Central memory CD8-positive, alpha-beta T cell (primary cell): Measurements from ENCODE around the gene FLNC.

Experiments used
- ATAC-seq: fragments of 150-1000 bp; cut with Tn5 transposase; replicated peaks from 2 replicates; pipeline ENCODE4 v1.10.0; 2022; ENCODE audit warnings: mild to moderate bottlenecking, moderate FRiP score, moderate number of reproducible peaks; ENCODE audit not compliant: poor library complexity, severe bottlenecking; ENCODE audit errors: extremely low read depth
- DNase-seq, 2 donors: peaks; one replicate each; pipeline ENCODE4 v3.0.0; 2021; ENCODE audit warnings: low spot score in 2 of 2
- H3K27ac Mint-ChIP-seq: one replicate; pipeline ENCODE4 v1.8.0; 2022; ENCODE audit warnings: low read depth, mild to moderate bottlenecking, moderate library complexity, mixed read lengths
- H3K27me3 Mint-ChIP-seq: one replicate; pipeline ENCODE4 v1.8.0; 2022; ENCODE audit warnings: mixed read lengths
- H3K36me3 Mint-ChIP-seq: one replicate; pipeline ENCODE4 v1.8.0; 2022; ENCODE audit warnings: mild to moderate bottlenecking, moderate library complexity, mixed read lengths; ENCODE audit not compliant: insufficient read depth
- H3K4me1 Mint-ChIP-seq: one replicate; pipeline ENCODE4 v1.8.0; 2022; ENCODE audit warnings: mixed read lengths
- H3K4me3 Mint-ChIP-seq: one replicate; pipeline ENCODE4 v1.8.0; 2022; ENCODE audit warnings: mild to moderate bottlenecking, moderate library complexity, mixed read lengths
- H3K9me3 Mint-ChIP-seq: one replicate; pipeline ENCODE4 v1.8.0; 2022; ENCODE audit warnings: mixed read lengths

FLNC gene

DNA sequence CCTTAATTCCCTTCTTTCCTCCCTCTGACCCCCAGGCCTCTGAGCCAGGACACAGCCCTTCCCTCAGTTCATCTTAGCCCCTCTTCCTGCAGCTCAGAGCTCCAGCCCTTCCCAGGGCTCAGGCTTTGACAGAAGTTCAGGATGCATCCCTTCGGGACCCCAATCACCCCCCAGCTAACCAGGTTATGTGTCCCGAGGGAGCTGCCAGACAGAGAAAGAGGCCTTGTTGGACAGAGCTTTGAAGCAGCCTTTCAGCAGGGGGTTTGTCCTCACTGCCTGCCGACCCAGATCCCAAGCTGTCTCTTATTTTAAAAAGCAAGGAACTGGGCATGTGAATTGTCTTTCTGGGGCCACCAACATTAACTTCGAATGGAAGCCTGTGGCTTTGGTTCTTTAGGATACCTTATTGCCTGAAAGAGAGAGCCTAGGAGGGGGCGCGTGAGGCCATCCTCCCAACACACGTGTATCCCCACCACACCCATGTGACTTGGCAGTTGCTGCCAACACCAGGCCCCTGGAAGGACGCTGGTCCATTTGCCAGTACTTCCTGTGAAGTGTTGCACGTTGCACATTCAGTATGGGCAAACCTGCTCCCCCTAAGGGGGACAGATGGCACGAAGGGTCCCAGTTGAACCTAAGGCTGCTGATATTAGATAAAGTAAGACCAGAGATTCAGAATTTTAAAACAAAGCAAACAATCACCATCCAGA, 37.6 kb upstream of the FLNC start:
- ATAC-seq (no peak), DNase-seq (no peak)
- Mint-ChIP-seq H3K27ac (peak overlapping the region; percentile 78), H3K9me3 (no peaks in the 10 kb centered on the region), H3K27me3 (no peaks in the 10 kb centered on the region), H3K4me3 (peak overlapping the region; percentile 84), H3K4me1 (peaks cover 17% of the 10 kb centered on the region), H3K36me3 (peaks cover 4% of the 10 kb centered on the region)

GRCh38 chr7:128793181-128793547, 37.0 kb upstream of the FLNC start:
- Mint-ChIP-seq H3K27me3 (no peaks in the 10 kb centered on the region), H3K9me3 (no peaks in the 10 kb centered on the region), H3K4me1 (peaks cover 17% of the 10 kb centered on the region), H3K27ac (no peak overlapping the region), H3K36me3 (peaks cover 5% of the 10 kb centered on the region), H3K4me3 (peak overlapping the region; percentile 84)
- no peak for DNase-seq
- ATAC-seq, result no peak

GRCh38 chr7:128794020-128794419, 36.2 kb upstream of the FLNC start:
- Mint-ChIP-seq H3K27ac (no peak overlapping the region), H3K27me3 (no peaks in the 10 kb centered on the region), H3K4me3 (no peak overlapping the region), H3K9me3 (no peaks in the 10 kb centered on the region), H3K4me1 (peaks cover 17% of the 10 kb centered on the region), H3K36me3 (peaks cover 6% of the 10 kb centered on the region)
- ATAC-seq (no peak), DNase-seq (no peak)

DNA sequence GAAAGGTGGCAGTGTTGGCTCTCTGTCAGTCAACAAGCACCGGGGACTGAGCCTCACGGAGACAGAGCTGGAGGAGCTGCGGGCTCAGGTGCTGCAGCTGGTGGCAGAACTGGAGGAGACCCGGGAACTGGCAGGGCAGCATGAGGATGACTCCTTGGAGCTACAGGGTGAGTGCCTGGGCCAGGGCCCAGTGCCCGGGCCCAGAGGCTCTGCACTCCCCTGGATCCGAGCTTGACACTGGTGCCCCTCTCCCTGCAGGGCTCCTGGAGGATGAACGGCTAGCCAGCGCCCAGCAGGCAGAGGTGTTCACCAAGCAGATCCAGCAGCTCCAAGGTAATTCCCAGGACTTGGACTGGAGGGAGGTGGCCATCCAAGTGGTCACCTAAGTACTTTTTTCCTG, 35.8 kb upstream of the FLNC start:
- ATAC-seq, result no peak
- no peak for DNase-seq
- Mint-ChIP-seq H3K4me3 (no peak overlapping the region), H3K27me3 (no peaks in the 10 kb centered on the region), H3K4me1 (peaks cover 17% of the 10 kb centered on the region), H3K36me3 (peaks cover 6% of the 10 kb centered on the region), H3K27ac (no peak overlapping the region), H3K9me3 (no peaks in the 10 kb centered on the region)

DNA sequence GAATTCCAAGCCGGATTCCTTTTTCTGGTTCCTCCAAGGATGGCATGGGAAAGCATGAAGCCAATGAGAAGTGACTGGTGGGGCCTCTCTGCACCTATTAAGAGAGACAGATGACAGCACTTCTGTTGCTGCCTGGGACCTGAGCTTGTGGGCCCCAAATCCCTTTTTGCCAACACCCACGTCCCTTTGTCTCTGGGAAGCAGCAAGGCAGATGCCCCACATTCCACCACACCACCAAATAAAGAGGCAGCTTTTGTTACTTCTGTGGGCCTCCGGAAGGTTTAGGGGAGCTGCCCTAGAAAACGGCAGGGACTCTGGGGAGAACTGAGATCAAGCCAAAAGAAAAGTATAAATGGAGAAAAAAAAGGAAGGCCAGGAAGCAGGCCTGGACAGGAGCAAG, 35.1 kb upstream of the FLNC start:
- ATAC-seq, result no peak
- H3K27me3 Mint-ChIP-seq, result no peaks in the 10 kb centered on the region
- no peak overlapping the region for H3K27ac Mint-ChIP-seq

GRCh38 chr7:128796327-128796726, 33.9 kb upstream of the FLNC start:
- no peak overlapping the region for H3K4me3 Mint-ChIP-seq
- H3K36me3 Mint-ChIP-seq, result peaks cover 3% of the 10 kb centered on the region
- peaks cover 11% of the 10 kb centered on the region for H3K4me1 Mint-ChIP-seq
- H3K27me3 Mint-ChIP-seq, result no peaks in the 10 kb centered on the region
- no peak for ATAC-seq
- no peaks in the 10 kb centered on the region for H3K9me3 Mint-ChIP-seq
- no peak overlapping the region for H3K27ac Mint-ChIP-seq
- DNase-seq, result no peak

More for the DNA sequence above, 35.1 kb upstream of the FLNC start:
- Mint-ChIP-seq H3K4me3 (no peak overlapping the region), H3K9me3 (no peaks in the 10 kb centered on the region), H3K4me1 (peaks cover 16% of the 10 kb centered on the region), H3K36me3 (peaks cover 6% of the 10 kb centered on the region)
- DNase-seq, result no peak

GRCh38 chr7:128799451-128799850, 30.8 kb upstream of the FLNC start:
- Mint-ChIP-seq H3K27me3 (no peaks in the 10 kb centered on the region), H3K27ac (no peak overlapping the region), H3K4me3 (no peak overlapping the region), H3K4me1 (no peaks in the 10 kb centered on the region), H3K36me3 (peaks cover 3% of the 10 kb centered on the region), H3K9me3 (no peaks in the 10 kb centered on the region)
- no peak for DNase-seq
- ATAC-seq, result no peak

DNA sequence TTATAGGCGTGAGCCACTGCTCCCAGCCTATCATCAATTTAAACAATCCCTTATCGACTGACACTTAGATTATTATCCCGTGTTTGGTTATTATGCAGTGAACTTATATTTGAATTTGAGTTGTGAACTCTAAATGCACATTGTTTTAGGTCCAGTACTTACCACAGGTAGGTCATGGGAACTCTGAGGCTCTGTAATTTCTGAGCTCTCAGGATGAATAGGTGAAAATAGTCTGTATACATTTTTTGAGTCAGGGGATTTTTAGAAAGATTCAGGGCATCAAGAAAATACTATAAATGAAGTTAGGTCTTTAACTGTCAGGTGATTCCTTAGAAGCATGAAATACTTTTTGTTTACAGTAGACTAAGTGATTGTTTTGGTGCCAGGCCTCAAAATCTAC, 29.6 kb upstream of the FLNC start:
- Mint-ChIP-seq H3K27ac (no peak overlapping the region), H3K4me1 (no peaks in the 10 kb centered on the region), H3K27me3 (no peaks in the 10 kb centered on the region), H3K9me3 (no peaks in the 10 kb centered on the region), H3K36me3 (peaks cover 5% of the 10 kb centered on the region), H3K4me3 (no peak overlapping the region)
- ATAC-seq (no peak), DNase-seq (no peak)

DNA sequence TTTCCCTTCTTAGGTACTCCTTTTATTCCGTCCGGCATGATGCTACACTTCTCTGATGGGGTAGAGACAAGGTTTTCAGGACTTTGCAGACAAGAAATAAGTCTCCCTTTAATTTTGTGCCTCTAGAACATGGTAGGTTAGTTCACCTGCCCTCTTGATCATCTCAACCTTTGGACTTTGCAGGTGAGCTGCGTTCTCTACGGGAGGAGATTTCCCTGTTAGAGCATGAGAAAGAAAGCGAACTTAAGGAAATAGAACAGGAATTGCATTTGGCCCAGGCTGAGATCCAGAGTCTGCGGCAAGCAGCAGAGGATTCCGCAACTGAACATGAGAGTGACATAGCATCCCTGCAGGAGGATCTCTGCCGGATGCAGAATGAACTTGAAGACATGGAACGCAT, 29.2 kb upstream of the FLNC start:
- ATAC-seq, result no peak
- Mint-ChIP-seq H3K27ac (no peak overlapping the region), H3K9me3 (no peaks in the 10 kb centered on the region), H3K4me3 (no peak overlapping the region), H3K27me3 (no peaks in the 10 kb centered on the region), H3K36me3 (peaks cover 5% of the 10 kb centered on the region), H3K4me1 (no peaks in the 10 kb centered on the region)
- DNase-seq, result no peak

DNA sequence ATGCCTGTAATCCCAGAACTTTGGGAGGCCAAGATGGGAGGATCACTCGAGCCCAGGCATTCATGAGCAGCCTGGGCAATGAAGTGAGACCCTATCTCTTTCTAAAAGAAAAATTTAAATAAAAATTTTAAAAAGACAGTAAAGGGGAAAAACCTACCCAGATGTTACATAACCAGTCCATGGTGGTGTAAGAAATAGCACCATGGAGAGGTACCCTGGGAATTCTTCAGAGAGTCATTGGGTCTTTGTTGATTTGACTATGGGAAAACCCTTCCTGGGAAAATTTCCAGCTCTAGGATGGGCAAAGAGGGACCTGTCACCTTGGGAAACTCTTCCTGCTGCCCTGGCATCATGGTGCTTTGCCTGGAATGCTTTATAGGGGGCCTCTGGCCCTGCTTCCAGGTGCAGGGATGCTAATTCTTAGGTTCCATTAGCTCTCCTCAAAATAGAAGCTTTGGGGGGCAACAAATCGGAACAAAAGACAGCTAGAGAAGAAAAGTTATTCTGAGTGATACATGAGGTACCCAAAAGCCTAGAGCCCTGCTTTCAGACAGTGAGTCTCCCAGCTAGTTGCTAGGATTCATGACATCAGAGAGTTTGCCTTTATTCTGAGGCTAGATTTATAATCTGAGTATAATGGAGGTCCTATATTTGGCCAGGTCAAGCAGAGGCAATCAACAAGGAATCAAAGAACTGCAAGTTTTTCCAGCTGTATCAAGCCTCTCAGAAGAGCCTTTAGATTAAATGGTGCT, 28.4 kb upstream of the FLNC start:
- Mint-ChIP-seq H3K36me3 (peaks cover 5% of the 10 kb centered on the region), H3K4me3 (no peak overlapping the region), H3K4me1 (no peaks in the 10 kb centered on the region), H3K9me3 (no peaks in the 10 kb centered on the region), H3K27me3 (no peaks in the 10 kb centered on the region), H3K27ac (no peak overlapping the region)
- DNase-seq, result no peak
- ATAC-seq, result no peak

DNA sequence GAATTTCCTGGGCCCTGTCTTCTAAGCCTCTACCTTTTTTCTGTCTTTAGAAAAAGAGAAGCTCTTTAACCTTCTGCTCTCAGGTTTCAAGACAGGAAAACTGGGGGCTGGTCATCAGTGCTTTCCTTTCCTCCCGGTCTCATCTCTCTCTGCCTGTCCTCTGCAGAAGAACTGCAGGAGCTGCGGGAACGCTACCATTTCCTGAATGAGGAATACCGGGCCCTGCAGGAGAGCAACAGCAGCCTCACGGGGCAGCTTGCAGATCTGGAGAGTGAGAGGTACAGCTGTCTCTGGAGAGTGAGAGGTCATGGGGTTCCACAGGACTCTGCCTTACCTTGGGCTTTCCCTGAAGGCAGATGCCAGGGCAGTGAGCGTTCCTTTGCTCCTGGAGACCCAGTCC, 25.7 kb upstream of the FLNC start:
- H3K27ac Mint-ChIP-seq, result no peak overlapping the region
- no peak for ATAC-seq
- H3K36me3 Mint-ChIP-seq, result peaks cover 3% of the 10 kb centered on the region
- H3K4me3 Mint-ChIP-seq, result no peak overlapping the region
- no peaks in the 10 kb centered on the region for H3K9me3 Mint-ChIP-seq
- no peaks in the 10 kb centered on the region for H3K4me1 Mint-ChIP-seq
- no peaks in the 10 kb centered on the region for H3K27me3 Mint-ChIP-seq
- no peak for DNase-seq

DNA sequence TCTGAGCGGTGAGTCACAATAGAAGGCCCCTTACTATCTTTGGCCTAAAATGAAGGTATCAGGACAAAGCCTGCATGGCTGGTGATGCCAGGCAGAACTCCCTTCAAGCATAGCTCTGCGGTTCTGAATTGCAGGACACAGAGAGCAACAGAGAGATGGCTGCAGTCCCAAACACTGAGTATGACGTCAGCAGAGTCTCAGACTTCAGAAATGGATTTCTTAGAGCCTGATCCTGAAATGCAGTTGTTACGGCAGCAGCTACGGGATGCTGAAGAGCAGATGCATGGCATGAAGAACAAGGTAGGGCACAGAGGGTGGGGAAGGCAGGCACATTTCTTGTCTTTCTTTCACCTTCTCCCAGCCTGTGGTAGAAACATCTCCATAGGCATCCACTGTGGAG, 25.0 kb upstream of the FLNC start:
- no peaks in the 10 kb centered on the region for H3K9me3 Mint-ChIP-seq
- H3K36me3 Mint-ChIP-seq, result peaks cover 3% of the 10 kb centered on the region
- no peak overlapping the region for H3K27ac Mint-ChIP-seq
- H3K27me3 Mint-ChIP-seq, result no peaks in the 10 kb centered on the region
- no peak for ATAC-seq
- DNase-seq, result no peak
- no peaks in the 10 kb centered on the region for H3K4me1 Mint-ChIP-seq
- no peak overlapping the region for H3K4me3 Mint-ChIP-seq

DNA sequence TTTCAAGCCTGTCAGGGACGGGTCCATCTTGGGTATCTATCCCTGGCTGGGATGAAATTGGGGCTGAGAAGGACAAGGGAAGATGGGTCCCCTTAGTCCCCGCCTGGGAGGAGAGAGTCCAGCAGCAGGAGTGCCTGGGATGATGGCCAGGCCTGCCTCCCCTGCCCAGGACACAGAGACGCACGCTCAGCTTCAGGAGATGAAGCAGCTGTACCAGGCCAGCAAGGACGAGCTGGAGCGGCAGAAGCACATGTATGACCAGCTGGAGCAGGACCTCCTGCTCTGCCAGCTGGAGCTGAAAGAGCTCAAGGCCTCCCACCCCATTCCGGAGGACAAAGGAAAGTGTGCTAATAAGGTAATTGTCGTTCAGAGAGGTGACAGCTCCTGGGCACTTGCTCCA, 23.0 kb upstream of the FLNC start:
- DNase-seq (no peak), ATAC-seq (no peak)
- Mint-ChIP-seq H3K27ac (no peak overlapping the region), H3K9me3 (no peaks in the 10 kb centered on the region), H3K27me3 (no peaks in the 10 kb centered on the region), H3K36me3 (peaks cover 3% of the 10 kb centered on the region), H3K4me1 (no peaks in the 10 kb centered on the region), H3K4me3 (no peak overlapping the region)
